NCI-H345 treated with DMSO at 0.1 percent for 48 hours (cell line): ENCODE measurements around the gene TAF11L10.
"Not testable (repeated sequence)": the region's sequence is repeated elsewhere in the genome, so short reads cannot be mapped to it uniquely, and the experiment has no call there.

Experiments used
- DNase-seq: peaks from one replicate; lab custom pipeline; 2025; ENCODE audit not compliant: unreplicated experiment; lab: John Stamatoyannopoulos, UW

TAF11L10 gene

DNA sequence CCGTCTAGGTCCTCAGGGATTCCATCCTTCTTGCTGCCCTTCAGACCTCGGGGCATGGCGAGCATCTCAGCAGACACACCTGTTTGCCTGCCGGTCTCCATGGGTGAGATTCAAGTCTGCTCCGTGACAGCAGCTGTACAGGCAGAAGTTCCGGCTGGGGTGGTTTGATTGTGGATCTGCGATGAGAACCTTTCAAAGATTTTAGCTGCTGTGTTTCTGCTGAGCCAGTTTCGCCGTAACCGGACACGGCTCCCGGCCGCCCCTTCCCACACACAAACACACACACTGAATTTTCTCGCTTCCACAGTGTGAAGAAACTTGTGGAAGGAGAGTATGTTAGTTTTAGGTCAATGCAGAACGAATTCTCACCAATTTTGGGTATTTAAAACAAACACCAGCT, at the start of gene TAF11L10:
TSS of gene TAF11L10 (minus strand) at position 101 of the 400 bp plus-strand sequence.
- not testable (repeated sequence) for DNase-seq

DNA sequence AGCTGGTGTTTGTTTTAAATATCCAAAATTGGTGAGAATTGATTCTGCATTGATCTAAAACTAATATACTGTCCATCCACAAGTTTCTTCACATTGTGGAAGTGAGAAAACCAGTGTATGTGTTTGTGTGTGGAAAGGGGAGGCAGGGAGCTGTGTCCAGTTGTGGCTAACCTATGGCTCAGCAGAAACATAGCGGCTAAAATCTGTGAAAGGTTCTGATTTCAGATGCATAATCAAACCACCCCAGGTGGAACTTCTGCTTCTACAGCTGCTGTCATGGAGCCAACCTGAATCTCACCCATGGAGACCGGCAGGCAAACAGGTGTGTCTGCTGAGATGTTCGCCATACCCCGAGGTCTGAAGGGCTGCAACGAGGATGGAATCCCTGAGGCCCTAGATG, 36.5 kb upstream of the TAF11L10 start, which contains the start of gene TAF11L14:
TSS of gene TAF11L14 (plus strand) at position 301 of the 400 bp plus-strand sequence.
- DNase-seq, result no peak

DNA sequence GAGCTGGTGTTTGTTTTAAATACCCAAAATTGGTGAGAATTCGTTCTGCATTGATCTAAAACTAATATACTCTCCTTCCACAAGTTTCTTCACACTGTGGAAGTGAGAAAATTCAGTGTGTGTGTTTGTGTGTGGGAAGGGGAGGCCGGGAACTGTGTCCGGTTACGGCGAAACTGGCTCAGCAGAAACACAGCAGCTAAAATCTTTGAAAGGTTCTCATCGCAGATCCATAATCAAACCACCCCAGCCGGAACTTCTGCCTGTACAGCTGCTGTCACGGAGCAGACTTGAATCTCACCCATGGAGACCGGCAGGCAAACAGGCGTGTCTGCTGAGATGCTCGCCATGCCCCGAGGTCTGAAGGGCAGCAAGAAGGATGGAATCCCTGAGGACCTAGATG, 34.2 kb upstream of the TAF11L10 start, which contains the start of gene TAF11L13:
TSS of gene TAF11L13 (plus strand) at position 301 of the 400 bp plus-strand sequence.
- not testable (repeated sequence) for DNase-seq

DNA sequence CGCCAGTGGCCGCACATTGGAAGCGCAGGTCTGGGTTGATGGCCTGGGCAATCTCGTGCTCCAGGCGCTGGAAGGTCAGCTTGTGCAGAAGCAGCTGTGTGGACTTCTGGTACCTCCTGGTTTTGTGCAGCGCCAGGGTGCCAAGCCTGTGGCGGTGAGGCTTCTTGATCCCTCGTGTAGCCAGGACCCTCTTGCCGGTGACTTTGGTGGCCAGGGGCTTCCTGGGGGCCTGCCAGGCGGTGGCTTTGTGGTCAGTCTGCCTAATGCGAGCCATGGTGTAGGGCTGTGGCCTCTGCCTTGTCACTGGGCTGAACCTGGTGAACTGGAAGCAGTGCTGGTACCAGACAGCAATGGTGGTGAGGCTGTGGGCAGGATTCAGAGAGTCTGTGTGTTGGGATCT, 28.1 kb upstream of the TAF11L10 start:
- DNase-seq, result no peak

DNA sequence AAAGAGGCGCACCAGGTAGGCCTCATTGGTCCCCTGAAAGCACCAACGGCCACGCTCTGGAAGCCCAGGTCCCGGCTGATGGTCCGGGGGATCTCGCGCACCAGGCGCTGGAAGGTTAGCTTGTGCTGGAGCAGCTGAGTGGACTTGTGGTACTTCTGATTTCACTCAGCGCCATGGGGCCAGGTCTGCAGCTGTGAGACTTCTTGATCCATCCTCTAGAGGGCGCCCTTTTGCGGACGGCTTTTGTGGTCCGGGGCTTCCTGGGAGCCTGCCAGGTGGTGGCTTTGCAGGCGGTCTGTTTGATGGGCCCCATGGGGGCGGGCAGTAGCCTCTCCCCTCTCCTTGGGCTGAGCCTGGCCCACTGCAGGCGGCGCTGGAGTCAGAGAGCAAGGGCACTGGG, 23.0 kb upstream of the TAF11L10 start:
- DNase-seq, result no peak

DNA sequence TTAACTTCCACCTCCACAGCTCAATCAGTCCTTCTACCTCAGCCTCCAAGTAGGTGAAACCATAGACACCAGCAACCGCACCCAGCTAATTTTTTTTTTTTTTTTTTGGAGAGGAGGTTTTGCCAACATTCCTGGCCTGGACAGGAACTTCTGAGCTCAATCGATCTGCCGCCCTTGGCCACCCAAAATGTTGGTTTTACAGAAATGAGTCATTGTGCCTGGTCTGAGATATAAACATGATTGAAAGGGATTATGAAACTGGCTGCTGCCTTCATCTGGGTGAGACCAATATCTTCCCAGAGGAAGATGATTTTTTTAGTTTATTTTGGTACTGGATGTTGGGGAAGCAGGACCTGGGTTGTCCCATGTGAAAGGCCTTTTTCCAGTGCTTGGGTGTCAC, 21.7 kb upstream of the TAF11L10 start:
- no peak for DNase-seq

DNA sequence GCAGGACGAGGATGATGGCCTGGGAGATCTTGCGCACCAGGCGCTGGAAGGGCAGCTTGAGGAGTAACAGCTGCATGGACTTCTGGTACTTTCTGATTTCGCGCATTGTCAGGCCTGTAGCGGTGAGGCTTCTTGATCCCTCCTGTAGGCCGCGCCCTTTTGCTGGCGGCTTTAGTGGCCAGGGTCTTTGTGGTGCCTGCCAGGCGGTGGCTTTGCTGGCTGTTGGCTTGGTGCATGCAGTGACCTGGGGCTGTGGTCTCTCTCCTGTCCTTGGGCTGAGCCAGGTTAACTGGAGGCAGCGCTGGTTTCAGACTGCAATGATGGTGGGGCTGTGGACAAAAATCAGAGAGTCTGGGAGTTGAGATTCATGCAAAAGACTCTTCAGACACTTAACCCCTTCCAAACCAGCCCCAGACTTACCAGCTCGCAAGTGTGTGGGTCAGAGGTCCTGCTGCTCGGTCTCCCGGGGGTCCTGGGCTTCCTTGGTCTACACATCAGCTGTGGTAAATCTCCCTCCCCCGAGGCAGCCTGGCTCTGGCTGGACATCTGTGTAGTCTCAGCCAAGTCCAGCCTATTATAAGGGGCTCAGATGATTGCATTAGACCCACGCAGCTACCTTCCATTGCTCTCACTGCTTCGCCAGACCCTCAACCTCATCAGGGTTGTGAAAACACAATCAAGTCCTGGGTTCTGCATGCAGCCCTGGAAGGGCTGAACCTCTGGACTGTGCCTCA, 17.4 kb upstream of the TAF11L10 start:
- DNase-seq, result no peak

DNA sequence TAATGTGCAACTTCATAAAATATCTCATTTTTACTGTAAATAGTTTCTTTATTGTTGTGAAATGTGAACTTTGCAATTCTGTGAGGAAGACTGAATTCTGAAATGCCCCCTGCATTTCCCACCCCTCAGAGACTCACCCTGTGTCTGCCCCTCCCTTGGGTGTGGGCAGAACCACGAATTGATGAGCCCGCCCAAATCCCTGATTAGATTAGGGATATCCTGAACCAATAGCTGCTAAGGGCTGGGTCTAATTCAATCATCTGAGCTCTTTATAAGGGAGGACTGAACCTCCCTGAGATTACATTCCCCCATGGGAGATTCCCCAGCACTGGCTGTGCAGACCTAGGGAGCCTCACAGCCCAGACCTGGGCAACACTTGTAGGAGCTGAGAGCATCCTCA, 12.5 kb upstream of the TAF11L10 start, which contains the start of gene TAF11L12:
TSS of gene TAF11L12 (plus strand) at position 301 of the 400 bp plus-strand sequence.
- DNase-seq, result not testable (repeated sequence)

DNA sequence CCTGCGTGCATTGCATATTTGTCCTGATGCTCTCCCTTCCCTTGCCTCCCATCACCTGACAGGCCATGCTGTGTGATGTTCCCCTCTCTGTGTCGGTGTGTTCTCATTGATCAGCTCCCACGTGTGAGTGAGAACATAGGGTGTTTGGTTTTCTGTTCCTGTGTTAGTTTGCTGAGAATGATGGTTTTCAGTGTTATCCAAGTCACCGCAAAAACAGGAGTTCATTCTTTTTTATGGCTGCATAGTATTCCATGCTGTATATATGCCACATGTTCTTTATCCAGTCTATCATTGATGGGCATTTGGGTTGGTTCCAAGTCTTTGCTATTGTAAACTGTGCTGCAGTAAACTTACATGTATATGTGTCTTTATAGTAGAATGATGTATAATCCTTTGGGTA, 9.8 kb upstream of the TAF11L10 start:
- not testable (repeated sequence) for DNase-seq

DNA sequence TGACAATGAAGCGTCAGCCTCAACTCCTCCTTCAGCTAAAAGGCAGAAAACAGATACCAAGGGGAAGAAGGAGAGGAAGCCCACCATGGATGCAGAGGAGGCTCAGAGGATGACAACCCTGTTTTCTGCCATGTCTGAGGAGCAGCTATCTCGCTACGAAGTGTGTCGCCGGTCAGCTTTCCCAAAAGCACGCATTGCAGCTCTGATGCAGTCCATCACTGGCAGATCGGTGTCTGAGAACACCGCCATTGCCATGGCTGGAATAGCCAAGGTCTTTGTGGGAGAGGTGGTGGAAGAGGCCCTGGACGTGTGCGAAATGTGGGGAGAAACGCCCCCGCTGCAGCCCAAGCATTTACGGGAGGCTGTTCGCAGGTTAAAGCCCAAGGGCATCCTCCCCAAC, 7.3 kb upstream of the TAF11L10 start:
- DNase-seq, result no peak

DNA sequence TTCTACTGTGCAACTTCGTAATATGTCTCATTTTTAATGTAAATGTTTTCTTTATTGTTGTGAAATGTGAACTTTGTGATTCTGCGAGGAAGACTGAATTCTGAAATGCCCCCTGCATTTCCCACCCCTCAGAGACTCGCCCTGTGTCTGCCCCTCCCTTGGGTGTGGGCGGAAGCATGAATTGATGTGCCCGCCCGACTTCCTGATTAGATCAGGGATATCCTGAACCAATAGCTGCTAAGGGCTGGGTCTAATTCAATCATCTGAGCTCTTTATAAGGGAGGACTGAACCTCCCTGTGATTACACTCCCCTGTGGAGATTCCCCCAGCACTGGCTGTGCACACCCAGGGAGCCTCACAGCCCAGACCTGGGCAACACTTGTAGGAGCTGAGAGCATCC, 6.3 kb upstream of the TAF11L10 start, which contains the start of gene TAF11L11:
TSS of gene TAF11L11 (plus strand) at position 304 of the 400 bp plus-strand sequence.
- DNase-seq, result not testable (repeated sequence)

DNA sequence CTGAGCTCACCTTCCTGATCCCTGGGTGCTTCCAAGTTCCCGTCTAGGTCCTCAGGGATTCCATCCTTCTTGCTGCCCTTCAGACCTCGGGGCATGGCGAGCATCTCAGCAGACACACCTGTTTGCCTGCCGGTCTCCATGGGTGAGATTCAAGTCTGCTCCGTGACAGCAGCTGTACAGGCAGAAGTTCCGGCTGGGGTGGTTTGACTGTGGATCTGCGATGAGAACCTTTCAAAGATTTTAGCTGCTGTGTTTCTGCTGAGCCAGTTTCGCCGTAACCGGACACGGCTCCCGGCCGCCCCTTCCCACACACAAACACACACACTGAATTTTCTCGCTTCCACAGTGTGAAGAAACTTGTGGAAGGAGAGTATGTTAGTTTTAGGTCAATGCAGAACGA, 3.4 kb downstream of the TAF11L10 start, which contains the start of gene TAF11L9:
TSS of gene TAF11L9 (minus strand) at position 140 of the 400 bp plus-strand sequence.
- not testable (repeated sequence) for DNase-seq

DNA sequence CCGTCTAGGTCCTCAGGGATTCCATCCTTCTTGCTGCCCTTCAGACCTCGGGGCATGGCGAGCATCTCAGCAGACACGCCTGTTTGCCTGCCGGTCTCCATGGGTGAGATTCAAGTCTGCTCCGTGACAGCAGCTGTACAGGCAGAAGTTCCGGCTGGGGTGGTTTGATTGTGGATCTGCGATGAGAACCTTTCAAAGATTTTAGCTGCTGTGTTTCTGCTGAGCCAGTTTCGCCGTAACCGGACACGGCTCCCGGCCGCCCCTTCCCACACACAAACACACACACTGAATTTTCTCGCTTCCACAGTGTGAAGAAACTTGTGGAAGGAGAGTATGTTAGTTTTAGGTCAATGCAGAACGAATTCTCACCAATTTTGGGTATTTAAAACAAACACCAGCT, 6.8 kb downstream of the TAF11L10 start, which contains the start of gene TAF11L8:
TSS of gene TAF11L8 (minus strand) at position 101 of the 400 bp plus-strand sequence.
- not testable (repeated sequence) for DNase-seq

DNA sequence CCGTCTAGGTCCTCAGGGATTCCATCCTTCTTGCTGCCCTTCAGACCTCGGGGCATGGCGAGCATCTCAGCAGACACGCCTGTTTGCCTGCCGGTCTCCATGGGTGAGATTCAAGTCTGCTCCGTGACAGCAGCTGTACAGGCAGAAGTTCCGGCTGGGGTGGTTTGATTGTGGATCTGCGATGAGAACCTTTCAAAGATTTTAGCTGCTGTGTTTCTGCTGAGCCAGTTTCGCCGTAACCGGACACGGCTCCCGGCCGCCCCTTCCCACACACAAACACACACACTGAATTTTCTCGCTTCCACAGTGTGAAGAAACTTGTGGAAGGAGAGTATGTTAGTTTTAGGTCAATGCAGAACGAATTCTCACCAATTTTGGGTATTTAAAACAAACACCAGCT, 12.0 kb downstream of the TAF11L10 start, which contains the start of gene TAF11L7:
TSS of gene TAF11L7 (minus strand) at position 101 of the 400 bp plus-strand sequence.
- DNase-seq, result not testable (repeated sequence)
